Non-pigmented ciliary epithelial cell (primary cell): Measurements from ENCODE around the gene THY1.
"Not testable (repeated sequence)": the region's sequence is repeated elsewhere in the genome, so short reads cannot be mapped to it uniquely, and the experiment has no call there.

Experiments used
- DNase-seq: peaks from one replicate; pipeline ENCODE4 v3.0.0-alpha.2; 2010; ENCODE audit warnings: low read depth

The THY1 gene

GRCh38 chr11:119445379-119445778 lies 22.4 kb upstream of the THY1 start:
- DNase-seq, result no peak

GRCh38 chr11:119441898-119442243 lies 18.9 kb upstream of the THY1 start:
- no peak for DNase-seq

- no peak for DNase-seq
Observed at GRCh38 chr11:119438599-119438998, 15.6 kb upstream of the THY1 start.

GRCh38 chr11:119437521-119437920 lies 14.5 kb upstream of the THY1 start:
- DNase-seq, result not testable (repeated sequence)

- DNase-seq, result no peak
Observed at GRCh38 chr11:119436711-119437110, 13.7 kb upstream of the THY1 start.

- no peak for DNase-seq
Observed at GRCh38 chr11:119436093-119436492, 13.1 kb upstream of the THY1 start.

GRCh38 chr11:119434591-119435330 lies 11.8 kb upstream of the THY1 start:
- no peak for DNase-seq

- no peak for DNase-seq
Observed at GRCh38 chr11:119433358-119433725, 10.4 kb upstream of the THY1 start.

GRCh38 chr11:119432484-119433357 lies 9.7 kb upstream of the THY1 start:
- DNase-seq, result peak; percentile 35

- DNase-seq, result no peak
Observed at GRCh38 chr11:119431523-119431922, 8.6 kb upstream of the THY1 start.

- DNase-seq, result no peak
Observed at GRCh38 chr11:119427279-119427678, 4.3 kb upstream of the THY1 start.

GRCh38 chr11:119426142-119426541 lies 3.2 kb upstream of the THY1 start:
- no peak for DNase-seq

GRCh38 chr11:119424775-119425174 lies 1.8 kb upstream of the THY1 start:
- DNase-seq, result no peak

GRCh38 chr11:119424276-119424675 lies 1.3 kb upstream of the THY1 start:
- no peak for DNase-seq

- no peak for DNase-seq
Observed at GRCh38 chr11:119423509-119424254, 710 bp upstream of the THY1 start.

- no peak for DNase-seq
Observed at GRCh38 chr11:119421941-119422808, 797 bp downstream of the THY1 start.

- DNase-seq, result no peak
Observed at GRCh38 chr11:119421351-119421750, 1.6 kb downstream of the THY1 start.

GRCh38 chr11:119420631-119421030 lies 2.3 kb downstream of the THY1 start:
- no peak for DNase-seq

GRCh38 chr11:119419834-119420492 lies 3.0 kb downstream of the THY1 start:
- no peak for DNase-seq

GRCh38 chr11:119419246-119419645 lies 3.7 kb downstream of the THY1 start:
- no peak for DNase-seq

GRCh38 chr11:119418759-119419158 lies 4.2 kb downstream of the THY1 start:
- DNase-seq, result no peak
